Measurements from ENCODE around the gene MAP7D1.
"Not testable (repeated sequence)": the region's sequence is repeated elsewhere in the genome, so short reads cannot be mapped to it uniquely, and the experiment has no call there.

MAP7D1 gene

DNA sequence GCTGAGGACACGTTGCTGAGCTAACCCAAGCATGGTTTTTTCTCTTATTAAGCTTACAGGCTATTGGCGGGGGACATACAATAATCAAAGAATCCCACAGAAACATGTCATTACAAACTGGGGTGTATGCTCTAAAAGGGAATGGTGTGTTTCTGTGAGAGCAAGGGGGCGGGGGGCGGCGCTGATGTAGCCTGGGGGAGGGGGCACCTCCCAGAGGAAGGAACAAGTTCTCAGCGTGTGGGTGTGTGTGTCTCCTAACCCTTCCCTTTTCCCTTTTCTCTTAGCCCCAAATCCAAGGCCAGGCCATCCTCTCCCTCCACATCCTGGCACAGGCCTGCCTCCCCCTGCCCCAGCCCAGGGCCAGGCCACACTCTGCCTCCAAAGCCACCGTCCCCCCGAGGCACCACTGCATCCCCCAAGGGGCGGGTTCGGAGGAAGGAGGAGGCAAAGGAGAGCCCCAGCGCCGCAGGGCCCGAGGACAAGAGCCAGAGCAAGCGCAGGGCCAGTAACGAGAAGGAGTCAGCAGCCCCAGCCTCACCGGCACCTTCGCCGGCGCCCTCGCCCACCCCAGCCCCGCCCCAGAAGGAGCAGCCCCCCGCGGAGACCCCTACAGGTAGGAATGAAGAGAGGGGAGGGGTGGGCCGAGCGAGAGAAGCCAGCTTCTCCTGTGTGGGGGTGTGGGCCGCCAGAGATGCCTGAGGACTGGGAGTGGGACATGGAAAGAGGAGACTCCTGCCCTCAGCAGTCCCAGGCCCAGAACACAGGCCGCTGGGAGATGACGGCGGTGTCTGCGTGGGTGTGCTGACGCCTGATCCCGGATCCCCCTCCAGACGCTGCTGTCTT is 21.9 kb downstream of the MAP7D1 start:
- no peak for DNase-seq (ENCODE audit: low spot score)
- TF ChIP-seq, protein P1, sequence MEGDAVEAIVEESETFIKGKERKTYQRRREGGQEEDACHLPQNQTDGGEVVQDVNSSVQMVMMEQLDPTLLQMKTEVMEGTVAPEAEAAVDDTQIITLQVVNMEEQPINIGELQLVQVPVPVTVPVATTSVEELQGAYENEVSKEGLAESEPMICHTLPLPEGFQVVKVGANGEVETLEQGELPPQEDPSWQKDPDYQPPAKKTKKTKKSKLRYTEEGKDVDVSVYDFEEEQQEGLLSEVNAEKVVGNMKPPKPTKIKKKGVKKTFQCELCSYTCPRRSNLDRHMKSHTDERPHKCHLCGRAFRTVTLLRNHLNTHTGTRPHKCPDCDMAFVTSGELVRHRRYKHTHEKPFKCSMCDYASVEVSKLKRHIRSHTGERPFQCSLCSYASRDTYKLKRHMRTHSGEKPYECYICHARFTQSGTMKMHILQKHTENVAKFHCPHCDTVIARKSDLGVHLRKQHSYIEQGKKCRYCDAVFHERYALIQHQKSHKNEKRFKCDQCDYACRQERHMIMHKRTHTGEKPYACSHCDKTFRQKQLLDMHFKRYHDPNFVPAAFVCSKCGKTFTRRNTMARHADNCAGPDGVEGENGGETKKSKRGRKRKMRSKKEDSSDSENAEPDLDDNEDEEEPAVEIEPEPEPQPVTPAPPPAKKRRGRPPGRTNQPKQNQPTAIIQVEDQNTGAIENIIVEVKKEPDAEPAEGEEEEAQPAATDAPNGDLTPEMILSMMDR (IDR thresholded peaks at IDR 0.05; ENCODE audit: extremely low read depth, insufficient read depth, missing control alignments): no peak
- in situ Hi-C loops (cut with MboI; ENCODE audit: low pct_unique_long_range_greater_than_20kb, low sequenced_read_pairs, unreplicated experiment): no loop called here

DNA sequence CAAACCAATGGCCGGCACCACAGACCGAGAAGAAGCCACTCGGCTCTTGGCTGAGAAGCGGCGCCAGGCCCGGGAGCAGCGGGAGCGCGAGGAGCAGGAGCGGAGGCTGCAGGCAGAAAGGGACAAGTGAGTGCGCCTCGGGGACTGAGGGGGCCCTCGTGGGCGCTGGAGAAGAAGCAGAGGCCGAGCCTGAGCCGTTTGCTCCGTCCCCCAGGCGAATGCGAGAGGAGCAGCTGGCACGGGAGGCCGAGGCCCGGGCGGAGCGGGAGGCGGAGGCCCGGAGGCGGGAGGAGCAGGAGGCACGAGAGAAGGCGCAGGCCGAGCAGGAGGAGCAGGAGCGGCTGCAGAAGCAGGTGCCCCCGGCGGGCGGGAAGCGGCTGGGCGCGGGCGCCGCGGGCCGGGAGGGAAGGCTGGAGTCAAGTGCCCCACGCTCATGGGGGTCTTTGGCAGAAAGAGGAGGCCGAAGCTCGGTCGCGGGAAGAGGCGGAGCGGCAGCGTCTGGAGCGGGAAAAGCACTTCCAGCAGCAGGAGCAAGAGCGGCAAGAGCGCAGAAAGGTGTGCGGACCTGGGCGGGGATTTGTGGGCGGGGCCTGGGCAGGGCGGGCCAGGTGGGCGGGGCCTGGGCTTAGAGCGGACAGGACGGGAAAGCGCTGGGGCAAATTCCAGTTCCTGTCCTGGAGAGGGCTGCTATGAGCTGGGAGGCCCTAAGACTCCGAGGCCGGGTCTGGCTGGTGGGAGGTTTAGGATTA is 22.7 kb downstream of the MAP7D1 start:
- TF ChIP-seq, protein P1 (IDR thresholded peaks at IDR 0.05; ENCODE audit: extremely low read depth, insufficient read depth, missing control alignments): no peak
- no peak for DNase-seq (ENCODE audit: low spot score)
- in situ Hi-C loops (cut with MboI; ENCODE audit: low pct_unique_long_range_greater_than_20kb, low sequenced_read_pairs, unreplicated experiment): no loop called here

DNA sequence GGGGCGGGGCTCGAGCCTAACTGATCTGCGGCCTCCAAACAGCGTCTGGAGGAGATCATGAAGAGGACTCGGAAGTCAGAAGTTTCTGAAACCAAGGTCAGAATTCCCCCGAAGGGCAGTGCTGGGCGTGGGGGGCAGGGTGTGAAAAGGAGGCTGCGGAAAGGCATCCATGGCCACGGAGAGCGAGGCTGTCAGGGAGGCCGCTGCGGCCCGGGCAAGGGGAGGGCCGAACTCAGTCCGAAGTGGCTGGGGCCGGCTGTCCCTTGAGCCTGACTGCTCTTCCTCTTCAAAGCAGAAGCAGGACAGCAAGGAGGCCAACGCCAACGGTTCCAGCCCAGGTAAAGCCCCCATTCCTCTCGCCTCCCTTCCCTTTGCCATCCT is 23.2 kb downstream of the MAP7D1 start:
- in situ Hi-C loops (cut with MboI; ENCODE audit: low pct_unique_long_range_greater_than_20kb, low sequenced_read_pairs, unreplicated experiment): no loop called here
- TF ChIP-seq, protein P1 (IDR thresholded peaks at IDR 0.05; ENCODE audit: extremely low read depth, insufficient read depth, missing control alignments): no peak
- no peak for DNase-seq (ENCODE audit: low spot score)

DNA sequence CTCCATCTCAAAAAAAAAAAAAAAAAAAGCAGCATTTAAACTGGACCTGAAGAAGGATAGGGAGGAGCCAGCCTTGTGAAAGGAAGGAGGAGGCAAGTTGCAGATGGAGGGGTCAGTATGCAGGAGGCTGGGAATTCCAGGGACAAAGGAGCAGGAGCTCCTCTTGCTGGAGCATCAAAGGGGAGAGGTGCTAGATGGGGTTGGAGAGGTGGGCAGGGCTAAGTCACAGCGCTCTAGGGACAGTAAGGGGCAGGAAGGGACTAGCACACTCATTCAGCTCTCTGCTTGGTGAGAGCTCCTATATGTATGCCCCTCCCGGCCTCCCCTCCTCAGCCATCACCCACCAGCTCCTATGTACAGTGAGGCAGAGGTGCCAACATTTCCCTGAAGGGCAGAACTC is 26.8 kb downstream of the MAP7D1 start:
- TF ChIP-seq, protein P1 (IDR thresholded peaks at IDR 0.05; ENCODE audit: extremely low read depth, insufficient read depth, missing control alignments): no peak
- in situ Hi-C loops (cut with MboI; ENCODE audit: low pct_unique_long_range_greater_than_20kb, low sequenced_read_pairs, unreplicated experiment): loop anchor here (10.0 kb wide), 1 partner anchor 88 kb away; no protein-coding TSS in a partner anchor
- DNase-seq (ENCODE audit: low spot score): no peak

DNA sequence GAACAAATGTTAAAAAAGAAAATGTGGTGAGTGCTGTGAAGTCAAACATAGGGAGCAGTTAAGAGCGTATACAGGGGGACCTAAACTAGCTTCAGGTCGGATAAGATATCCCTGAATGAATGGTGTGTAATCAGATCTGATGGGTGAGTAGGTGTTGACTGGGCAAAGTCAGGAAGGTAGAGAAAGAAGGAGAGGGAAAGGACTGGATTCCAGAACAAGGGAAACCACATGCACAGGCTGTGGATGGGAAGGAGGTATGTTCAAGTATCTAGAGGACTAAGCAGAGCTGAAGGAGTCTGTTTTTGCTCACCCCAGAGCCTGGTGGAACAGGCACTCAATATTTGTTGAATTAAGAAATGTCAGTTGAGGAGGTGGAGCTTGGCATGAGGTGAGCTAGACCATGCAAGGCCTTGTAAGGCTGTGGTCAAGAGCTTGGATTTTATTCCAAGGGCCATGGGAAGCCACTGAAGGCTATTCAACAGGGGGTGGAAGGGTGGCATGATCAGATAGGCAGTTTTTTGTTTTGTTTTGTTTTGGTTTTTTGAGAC is 27.4 kb downstream of the MAP7D1 start:
- DNase-seq (ENCODE audit: low spot score): no peak
- TF ChIP-seq, protein P1 (IDR thresholded peaks at IDR 0.05; ENCODE audit: extremely low read depth, insufficient read depth, missing control alignments): no peak
- in situ Hi-C loops (cut with MboI; ENCODE audit: low pct_unique_long_range_greater_than_20kb, low sequenced_read_pairs, unreplicated experiment): loop anchor here (10.0 kb wide), 1 partner anchor 89 kb away; no protein-coding TSS in a partner anchor

DNA sequence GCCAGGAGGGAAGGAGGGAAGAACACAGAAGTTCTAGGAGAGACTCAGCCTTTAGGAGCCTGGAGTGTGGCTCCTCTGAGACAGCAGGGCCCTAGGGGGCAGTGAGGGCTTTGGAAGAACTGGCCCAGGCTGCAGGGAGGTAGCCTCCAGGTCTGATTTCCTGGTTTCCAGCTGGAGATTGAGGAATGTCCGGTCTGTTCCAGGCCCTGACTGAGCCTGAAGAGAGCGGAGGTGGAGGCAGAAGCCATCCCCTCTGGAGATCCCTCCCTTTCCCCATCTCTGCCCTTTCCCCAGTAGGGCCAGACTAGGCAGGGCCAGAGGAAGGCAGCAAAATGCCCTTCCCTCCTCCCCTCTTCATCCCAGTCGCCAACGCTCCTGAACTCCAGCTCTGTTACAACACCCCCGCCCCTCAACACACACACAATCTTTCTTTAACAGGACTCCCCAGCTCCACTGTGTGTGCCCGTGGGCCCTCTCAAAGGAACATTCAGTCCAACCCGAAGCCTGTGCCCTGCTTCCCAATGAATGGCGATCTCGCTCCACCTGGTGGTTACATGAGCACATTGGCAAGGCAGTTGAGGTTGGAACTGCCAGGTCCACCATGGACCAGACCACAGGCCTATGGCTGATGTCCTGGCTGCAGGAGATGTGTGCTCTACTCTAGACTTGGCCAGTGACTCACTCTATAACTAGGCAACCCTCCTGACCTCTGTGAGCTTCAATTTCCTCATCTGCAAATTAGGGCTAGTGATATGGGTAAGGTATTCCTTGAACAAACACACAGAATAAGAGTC is 32.0 kb downstream of the MAP7D1 start:
- TF ChIP-seq, protein P1 (IDR thresholded peaks at IDR 0.05; ENCODE audit: extremely low read depth, insufficient read depth, missing control alignments): peak; percentile 88
- DNase-seq (ENCODE audit: low spot score): peak; percentile 86
- in situ Hi-C loops (cut with MboI; ENCODE audit: low pct_unique_long_range_greater_than_20kb, low sequenced_read_pairs, unreplicated experiment): loop anchor here (10.0 kb wide), 1 partner anchor 93 kb away; no protein-coding TSS in a partner anchor

DNA sequence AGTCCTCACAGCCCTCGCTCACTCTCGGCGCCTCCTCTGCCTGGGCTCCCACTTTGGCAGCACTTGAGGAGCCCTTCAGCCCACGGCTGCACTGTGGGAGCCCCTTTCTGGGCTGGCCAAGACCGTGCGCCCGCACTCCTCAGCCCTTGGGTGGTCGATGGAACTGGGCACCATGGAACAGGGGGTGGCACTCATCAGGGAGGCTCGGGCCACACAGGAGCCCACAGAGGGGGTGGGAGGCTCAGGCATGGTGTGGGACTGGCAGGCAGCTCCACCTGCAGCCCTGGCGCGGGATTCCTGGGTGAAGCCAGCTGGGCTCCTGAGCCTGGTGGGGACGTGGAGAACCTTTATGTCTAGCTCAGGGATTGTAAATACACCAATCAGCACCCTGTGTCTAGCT is 40.8 kb downstream of the MAP7D1 start:
- in situ Hi-C loops (cut with MboI; ENCODE audit: low pct_unique_long_range_greater_than_20kb, low sequenced_read_pairs, unreplicated experiment); DNase-seq (ENCODE audit: low spot score): not testable (repeated sequence)

All from GM13977 (cell line).